PC-3 (cell line): ENCODE results near the gene IGSF3.

Source experiments
- EZH2 ChIP-seq: fragments of 300-600 bp; sonication (generic); IDR thresholded peaks from one replicate; pipeline ENCODE4 v1.6.1; 2017; ENCODE audit warnings: antibody characterized with exemption, mild to moderate bottlenecking, low read length; ENCODE audit not compliant: unreplicated experiment
- TF ChIP-seq, protein P1 (sequence below): fragments of 300-600 bp; sonication (generic); conservative IDR thresholded peaks from 2 replicates; pipeline ENCODE4 v1.5.1; 2017; ENCODE audit warnings: antibody characterized with exemption, low read depth, mild to moderate bottlenecking, low read length

DNA sequence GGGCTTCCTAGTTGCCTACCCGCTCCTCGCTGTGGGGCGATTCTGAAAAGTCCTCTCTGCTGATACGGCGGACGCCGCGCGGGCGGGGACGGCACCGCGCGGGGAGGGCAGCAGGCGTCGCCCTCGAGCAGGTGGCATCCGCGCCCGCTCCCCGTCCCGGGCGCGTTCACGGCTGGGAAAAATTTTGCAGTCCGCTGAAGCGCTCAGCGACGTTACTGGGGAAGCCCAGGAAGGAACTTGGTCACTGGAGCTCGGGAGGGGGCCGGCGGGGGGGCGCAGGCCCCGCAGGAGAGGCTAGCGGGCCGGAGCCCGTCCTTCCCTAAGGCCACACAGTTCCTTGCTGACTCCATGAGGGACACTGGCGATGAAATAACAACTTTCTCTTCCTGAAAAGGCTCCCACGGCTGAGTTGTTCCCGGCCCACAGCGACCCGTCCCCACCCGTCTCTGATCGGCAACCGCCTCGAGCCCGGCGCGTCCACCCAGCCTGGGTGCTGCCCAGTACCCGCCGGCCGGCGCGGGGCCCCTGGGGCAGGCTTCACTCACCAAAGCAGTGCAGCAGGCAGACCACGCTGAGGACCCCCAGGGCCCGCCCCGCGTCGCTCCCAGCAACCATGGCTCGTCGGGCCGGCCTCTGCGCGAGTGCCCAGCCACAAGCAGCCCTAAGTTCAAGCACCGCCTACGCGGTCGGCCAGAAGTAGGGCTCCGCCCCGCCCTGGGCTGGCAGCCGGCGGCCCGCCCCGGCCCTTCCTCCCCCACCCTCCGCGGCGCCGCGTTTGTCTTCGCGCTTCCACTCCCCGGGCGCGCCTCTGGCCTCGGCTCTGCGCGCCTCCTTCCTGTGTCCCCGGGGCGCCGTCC is 96.9 kb downstream of the IGSF3 start, which contains the start of gene CD58:
- no peak for TF ChIP-seq EZH2
- TF ChIP-seq, protein P1, sequence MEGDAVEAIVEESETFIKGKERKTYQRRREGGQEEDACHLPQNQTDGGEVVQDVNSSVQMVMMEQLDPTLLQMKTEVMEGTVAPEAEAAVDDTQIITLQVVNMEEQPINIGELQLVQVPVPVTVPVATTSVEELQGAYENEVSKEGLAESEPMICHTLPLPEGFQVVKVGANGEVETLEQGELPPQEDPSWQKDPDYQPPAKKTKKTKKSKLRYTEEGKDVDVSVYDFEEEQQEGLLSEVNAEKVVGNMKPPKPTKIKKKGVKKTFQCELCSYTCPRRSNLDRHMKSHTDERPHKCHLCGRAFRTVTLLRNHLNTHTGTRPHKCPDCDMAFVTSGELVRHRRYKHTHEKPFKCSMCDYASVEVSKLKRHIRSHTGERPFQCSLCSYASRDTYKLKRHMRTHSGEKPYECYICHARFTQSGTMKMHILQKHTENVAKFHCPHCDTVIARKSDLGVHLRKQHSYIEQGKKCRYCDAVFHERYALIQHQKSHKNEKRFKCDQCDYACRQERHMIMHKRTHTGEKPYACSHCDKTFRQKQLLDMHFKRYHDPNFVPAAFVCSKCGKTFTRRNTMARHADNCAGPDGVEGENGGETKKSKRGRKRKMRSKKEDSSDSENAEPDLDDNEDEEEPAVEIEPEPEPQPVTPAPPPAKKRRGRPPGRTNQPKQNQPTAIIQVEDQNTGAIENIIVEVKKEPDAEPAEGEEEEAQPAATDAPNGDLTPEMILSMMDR: peak; percentile 67
